Measurements from ENCODE around the gene BANP. TPM values are rescaled to one million over a fixed set of nuclear protein-coding genes. Genes with fewer than 3 reads are reported as not detected.
"Not testable (repeated sequence)": the region's sequence is repeated elsewhere in the genome, so short reads cannot be mapped to it uniquely, and the experiment has no call there.

The BANP gene
- total RNA-seq, 2 donors from 2014 or later = 14.7 to 20.9 TPM

- DNase-seq (ENCODE audit: low spot score) = peak; percentile 62
- intact Hi-C loops (cut with DNase I) = no loop called here
Measured at GRCh38 chr16:88066680-88067529, 115.7 kb downstream of the BANP start.

DNA sequence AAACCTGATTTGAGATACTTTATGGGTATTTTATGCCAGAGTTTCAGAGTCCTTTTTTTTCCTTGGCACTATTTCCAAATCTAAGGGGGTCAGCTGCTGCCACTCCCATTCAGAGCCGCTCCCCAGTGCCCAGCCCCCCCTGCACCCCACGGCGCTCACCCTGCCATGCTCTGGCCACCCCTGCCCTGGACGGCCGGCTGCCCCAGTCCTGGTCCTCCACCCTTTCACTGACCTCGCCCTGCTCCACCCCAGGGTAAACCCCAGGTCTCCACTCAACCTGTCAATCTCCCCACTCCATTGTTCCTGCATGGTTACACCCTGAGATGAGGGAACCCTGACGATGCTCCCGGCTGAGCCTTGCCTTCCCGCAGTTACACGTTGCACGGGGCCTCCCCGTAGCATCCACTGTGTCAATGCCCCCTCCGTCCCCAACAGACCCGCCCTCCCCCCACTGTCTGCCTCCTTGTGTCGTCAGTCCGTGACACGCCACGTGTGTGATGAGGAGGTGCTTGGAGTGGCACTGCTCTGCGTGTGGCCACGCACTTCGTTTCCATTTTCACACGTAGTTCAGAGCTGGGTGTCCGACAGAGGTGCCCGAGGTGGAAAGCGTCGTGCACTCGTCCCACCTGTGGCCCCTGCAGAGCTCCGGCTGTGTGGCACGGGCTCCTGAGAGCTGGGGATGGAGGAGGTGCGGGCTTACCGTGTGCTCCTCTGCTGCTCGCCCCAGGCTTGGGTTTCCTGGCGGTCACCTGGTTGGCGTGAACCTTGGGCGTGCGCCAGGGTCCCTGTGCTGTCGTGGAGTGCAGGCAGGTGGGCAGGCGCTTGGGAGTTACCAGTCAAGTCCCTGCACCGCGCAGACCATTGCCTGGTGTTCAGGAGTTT is 116.5 kb downstream of the BANP start:
- DNase-seq (ENCODE audit: low spot score) = peak; percentile 58
- intact Hi-C loops (cut with DNase I) = no loop called here

GRCh38 chr16:88068476-88069396 is 117.5 kb downstream of the BANP start:
- intact Hi-C loops (cut with DNase I) = no loop called here
- DNase-seq (ENCODE audit: low spot score) = peak; percentile 65

- intact Hi-C loops (cut with DNase I) = no loop called here
- peak; percentile 77 for DNase-seq (ENCODE audit: low spot score)
Measured at GRCh38 chr16:88069397-88070168, 118.3 kb downstream of the BANP start.

DNA sequence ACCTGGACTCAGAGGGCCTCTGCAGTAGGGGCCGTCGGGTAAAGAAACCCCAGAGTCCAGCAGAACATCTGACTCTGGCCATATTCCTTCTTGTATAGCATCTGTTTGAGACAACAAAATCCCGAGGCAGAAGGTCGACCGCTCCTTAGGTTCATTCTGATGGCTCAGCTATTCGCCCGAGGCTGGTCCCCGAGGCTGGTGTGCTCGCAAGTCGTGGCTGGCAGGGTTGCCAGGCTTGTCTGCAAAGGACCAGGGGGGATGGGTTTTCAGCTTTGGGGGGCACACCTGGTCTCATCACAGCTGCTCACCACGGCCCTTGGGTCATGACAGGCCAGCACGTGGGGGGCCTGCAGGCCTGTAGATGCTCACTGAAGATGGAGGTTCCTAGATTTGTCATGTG is 119.1 kb downstream of the BANP start:
- intact Hi-C loops (cut with DNase I) = no loop called here
- DNase-seq (ENCODE audit: low spot score) = peak; percentile 37

DNA sequence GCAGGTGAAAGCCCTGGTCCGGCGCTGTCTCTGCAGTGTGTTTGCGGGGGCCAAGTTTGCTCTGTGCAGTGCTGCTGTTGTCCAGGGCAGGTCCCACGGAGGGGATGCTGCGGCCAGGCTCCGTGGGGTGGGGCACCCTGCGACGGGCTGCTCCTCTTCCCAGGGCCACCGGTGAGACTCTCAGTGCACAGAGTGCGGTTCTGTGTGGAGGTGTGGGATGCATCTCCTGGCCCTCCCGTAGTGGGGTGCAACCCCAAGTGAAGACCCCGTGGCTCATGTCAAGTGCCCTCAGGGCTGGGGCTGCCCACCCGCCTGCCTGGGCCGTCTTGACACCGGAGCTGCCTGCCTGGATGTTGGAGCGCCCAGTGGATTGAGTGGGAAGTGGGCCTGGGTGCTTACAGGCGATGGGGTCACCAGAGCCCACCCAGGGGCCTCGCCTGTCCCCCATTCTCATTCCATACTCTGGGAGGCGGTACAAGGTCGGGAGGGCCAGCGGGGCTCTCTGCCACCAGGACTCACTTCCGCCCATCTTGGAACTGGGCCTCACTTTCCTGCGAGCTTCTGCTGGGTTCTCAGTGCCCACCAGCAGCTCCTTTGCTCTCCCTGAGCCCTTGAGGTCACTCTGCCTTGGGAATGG is 119.9 kb downstream of the BANP start:
- intact Hi-C loops (cut with DNase I) = no loop called here
- DNase-seq (ENCODE audit: low spot score) = peak; percentile 64

GRCh38 chr16:88071908-88072307 is 120.7 kb downstream of the BANP start:
- peak; percentile 81 for DNase-seq (ENCODE audit: low spot score)
- intact Hi-C loops (cut with DNase I) = no loop called here

- intact Hi-C loops (cut with DNase I) = no loop called here
- peak; percentile 62 for DNase-seq (ENCODE audit: low spot score)
Measured at GRCh38 chr16:88072571-88073001, 121.4 kb downstream of the BANP start.

DNA sequence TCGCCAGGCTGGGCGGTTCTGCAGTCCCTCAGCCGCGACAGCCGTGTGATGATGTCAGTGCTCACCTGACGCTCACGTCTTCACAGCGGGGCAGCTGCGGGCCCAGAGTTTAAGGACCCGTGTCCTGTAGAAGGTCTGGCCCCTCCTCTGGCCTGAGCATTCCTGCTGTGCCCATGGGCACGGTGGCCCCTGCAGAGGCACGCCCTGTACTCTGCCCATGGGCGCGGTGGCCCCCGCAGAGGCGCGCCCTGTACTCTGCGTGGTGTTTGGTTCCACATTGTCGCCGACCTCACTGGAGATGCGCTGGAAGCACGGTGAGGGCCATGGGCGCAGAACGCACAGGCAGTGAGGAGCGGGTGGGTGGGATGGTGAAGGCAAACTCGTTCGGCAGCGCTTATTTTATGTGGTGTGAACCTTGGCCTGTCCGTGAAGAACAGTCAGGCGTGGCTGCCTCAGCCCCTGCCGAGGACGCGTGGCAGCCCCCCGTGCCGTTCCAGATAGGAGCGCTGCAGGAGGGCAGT is 122.0 kb downstream of the BANP start:
- intact Hi-C loops (cut with DNase I) = no loop called here
- DNase-seq (ENCODE audit: low spot score) = peak; percentile 78

GRCh38 chr16:88074041-88074440 is 122.8 kb downstream of the BANP start:
- DNase-seq (ENCODE audit: low spot score) = peak; percentile 72
- intact Hi-C loops (cut with DNase I) = no loop called here

GRCh38 chr16:88076211-88076931 is 125.1 kb downstream of the BANP start:
- intact Hi-C loops (cut with DNase I) = loop anchor here in 1 of 2 donors (1.0 kb wide), 1 partner anchor 29 kb away; no protein-coding TSS in a partner anchor
- DNase-seq (ENCODE audit: low spot score) = peak; percentile 72

- intact Hi-C loops (cut with DNase I) = loop anchor here in 1 of 2 donors (1.0 kb wide), 1 partner anchor 28 kb away; no protein-coding TSS in a partner anchor
- not testable (repeated sequence) for DNase-seq (ENCODE audit: low spot score)
Measured at GRCh38 chr16:88076932-88077320, 125.7 kb downstream of the BANP start.

- intact Hi-C loops (cut with DNase I) = no loop called here
- DNase-seq (ENCODE audit: low spot score) = peak; percentile 66
Measured at GRCh38 chr16:88077328-88078108, 126.3 kb downstream of the BANP start.

- intact Hi-C loops (cut with DNase I) = no loop called here
- peak; percentile 41 for DNase-seq (ENCODE audit: low spot score)
Measured at GRCh38 chr16:88078111-88078775, 127.0 kb downstream of the BANP start.

GRCh38 chr16:88083582-88083981 is 132.3 kb downstream of the BANP start:
- DNase-seq (ENCODE audit: low spot score) = no peak
- intact Hi-C loops (cut with DNase I) = no loop called here

DNA sequence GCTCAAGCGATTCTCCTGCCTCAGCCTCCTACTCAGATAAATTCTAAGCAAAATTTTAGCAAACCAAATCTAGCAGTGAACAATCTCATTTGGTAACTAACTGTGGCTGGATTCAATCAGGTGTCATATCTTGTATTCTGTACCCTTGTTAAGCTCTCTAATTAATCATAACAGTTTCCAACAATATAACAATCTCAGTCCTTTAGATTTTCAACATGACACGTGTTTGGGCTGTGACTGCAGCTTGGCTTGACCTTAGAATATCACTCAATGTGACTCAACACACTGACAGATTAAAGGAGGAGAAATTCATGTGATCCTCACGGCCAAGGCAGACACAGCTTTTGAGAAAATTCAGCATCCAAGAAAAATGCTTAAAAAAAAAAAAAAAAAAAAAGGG is 133.6 kb downstream of the BANP start:
- intact Hi-C loops (cut with DNase I) = no loop called here
- no peak for DNase-seq (ENCODE audit: low spot score)
